PFSK-1 (cell line): ENCODE results near the gene SELENOK.

ENCODE experiments used
- FOXP2 ChIP-seq: optimal IDR thresholded peaks from 2 replicates; pipeline ENCODE3; 2011; ENCODE audit warnings: borderline replicate concordance, control low read depth, inconsistent platforms; ENCODE audit not compliant: insufficient read depth; ENCODE audit errors: extremely low read length, extremely low read depth
- POLR2AphosphoS5 ChIP-seq: IDR thresholded peaks from 2 replicates; pipeline ENCODE4 v1.6.1; 2012; ENCODE audit warnings: low read depth, mild to moderate bottlenecking, control low read depth, low read length, moderate library complexity
- SIN3A ChIP-seq: IDR thresholded peaks from 2 replicates; pipeline ENCODE4 v1.6.1; 2012; ENCODE audit warnings: mild to moderate bottlenecking, low read length, moderate library complexity, borderline replicate concordance; ENCODE audit not compliant: insufficient read depth
- TAF1 ChIP-seq: IDR thresholded peaks from 2 replicates; pipeline ENCODE4 v1.6.1; 2012; ENCODE audit warnings: low read length, control low read depth, borderline replicate concordance; ENCODE audit not compliant: insufficient read depth
- TF ChIP-seq, protein P1 (sequence below), 2 experiments: IDR thresholded peaks; 2 replicates each; pipeline versions ENCODE4 v1.6.1 to v1.8.0; 2011 to 2012; ENCODE audit warnings: low read depth in 2 of 2, low read length in 2 of 2, control low read depth in 1 of 2, inconsistent platforms in 1 of 2, mild to moderate bottlenecking in 1 of 2, moderate library complexity in 1 of 2; ENCODE audit not compliant: insufficient read depth in 1 of 2

DNA sequence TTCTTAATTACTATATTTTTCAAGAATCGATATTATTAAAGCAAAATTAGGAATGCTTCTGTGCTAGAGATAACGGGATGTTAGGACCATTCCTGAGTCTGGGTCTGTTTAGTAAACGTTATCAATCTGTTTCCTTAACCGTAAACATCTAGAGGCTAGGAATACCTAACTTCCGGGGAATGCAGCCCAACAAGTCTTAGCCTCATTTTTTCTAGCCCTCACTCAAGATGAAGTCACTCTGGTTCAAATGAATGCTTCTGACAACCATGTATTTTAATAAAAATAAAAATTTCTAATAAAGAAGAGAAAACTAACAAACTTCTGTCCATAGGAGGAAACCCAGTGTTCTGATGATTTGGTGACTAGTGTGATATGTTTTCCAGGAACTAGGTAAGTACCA, 11.1 kb upstream of the SELENOK start:
- no peak for TF ChIP-seq TAF1
- TF ChIP-seq, protein P1, sequence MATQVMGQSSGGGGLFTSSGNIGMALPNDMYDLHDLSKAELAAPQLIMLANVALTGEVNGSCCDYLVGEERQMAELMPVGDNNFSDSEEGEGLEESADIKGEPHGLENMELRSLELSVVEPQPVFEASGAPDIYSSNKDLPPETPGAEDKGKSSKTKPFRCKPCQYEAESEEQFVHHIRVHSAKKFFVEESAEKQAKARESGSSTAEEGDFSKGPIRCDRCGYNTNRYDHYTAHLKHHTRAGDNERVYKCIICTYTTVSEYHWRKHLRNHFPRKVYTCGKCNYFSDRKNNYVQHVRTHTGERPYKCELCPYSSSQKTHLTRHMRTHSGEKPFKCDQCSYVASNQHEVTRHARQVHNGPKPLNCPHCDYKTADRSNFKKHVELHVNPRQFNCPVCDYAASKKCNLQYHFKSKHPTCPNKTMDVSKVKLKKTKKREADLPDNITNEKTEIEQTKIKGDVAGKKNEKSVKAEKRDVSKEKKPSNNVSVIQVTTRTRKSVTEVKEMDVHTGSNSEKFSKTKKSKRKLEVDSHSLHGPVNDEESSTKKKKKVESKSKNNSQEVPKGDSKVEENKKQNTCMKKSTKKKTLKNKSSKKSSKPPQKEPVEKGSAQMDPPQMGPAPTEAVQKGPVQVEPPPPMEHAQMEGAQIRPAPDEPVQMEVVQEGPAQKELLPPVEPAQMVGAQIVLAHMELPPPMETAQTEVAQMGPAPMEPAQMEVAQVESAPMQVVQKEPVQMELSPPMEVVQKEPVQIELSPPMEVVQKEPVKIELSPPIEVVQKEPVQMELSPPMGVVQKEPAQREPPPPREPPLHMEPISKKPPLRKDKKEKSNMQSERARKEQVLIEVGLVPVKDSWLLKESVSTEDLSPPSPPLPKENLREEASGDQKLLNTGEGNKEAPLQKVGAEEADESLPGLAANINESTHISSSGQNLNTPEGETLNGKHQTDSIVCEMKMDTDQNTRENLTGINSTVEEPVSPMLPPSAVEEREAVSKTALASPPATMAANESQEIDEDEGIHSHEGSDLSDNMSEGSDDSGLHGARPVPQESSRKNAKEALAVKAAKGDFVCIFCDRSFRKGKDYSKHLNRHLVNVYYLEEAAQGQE (IDR thresholded peaks at IDR 0.05; ENCODE audit: insufficient read depth in 1 of 2, low read depth in 2 of 2, low read length in 2 of 2): no peak
- no peak for TF ChIP-seq POLR2AphosphoS5
- TF ChIP-seq SIN3A: no peak
- no peak for TF ChIP-seq FOXP2
